C1 segment of cervical spinal cord (tissue), 14 donors: ENCODE measurements around the gene FEN1.

Source experiments
- DNase-seq, 14 donors: peaks; one replicate each; lab custom pipeline; 2025; lab: John Stamatoyannopoulos, UW

FEN1 gene

DNA sequence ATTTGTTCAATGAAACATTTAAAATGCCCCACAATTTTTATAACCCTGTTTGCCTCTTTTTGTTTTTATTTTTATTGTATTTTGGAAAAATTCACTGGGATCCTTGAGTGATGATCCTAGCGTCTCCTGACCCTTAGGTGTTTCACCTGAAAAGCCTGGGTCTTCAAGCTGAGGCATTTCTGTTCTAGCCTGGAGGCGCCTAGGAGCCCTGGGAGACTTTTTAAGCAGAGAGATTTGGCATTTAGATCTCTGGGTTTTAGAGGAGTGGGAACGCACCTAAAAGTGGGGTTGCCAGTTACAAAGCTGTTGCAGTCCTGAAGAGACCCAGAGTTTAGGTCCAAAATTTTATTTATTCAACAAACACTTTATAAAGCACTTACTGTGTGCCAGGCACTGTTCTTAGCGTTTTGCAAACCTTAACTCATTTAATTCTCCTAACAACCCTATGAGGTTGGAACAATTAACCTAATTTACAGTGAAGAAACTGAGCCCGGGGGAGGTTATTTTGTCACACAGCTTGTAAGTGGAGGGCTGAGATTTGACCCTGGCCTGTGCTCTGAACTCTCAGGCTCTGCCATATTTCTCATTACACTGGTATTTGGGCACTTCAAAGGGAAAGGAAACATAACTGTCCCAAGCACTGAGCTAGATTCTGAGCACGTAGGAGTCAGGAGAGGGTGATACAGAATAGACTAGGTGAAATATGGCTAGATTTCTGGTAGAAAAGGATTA is 24.9 kb downstream of the FEN1 start:
- peak in 1 of 14 donors; percentile 19 for DNase-seq

DNA sequence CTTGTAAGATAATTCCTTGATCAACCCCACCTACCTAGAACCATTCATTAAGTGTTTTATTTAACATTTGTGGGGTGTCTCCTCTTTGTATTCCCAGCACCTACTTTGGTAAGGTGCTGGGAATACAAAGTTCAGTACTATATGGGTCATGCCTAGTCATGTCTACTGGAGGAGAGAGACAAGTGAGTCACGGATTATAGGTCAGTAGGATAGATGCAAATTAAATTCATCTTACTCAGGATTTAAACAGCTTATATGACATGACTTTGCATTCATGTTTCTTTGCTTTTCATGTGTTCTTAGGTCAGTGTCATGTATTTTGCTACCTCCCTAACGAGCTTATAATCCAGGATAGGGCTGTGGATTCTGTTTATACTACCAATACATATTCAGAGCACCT is 27.5 kb downstream of the FEN1 start:
- no peak for DNase-seq

- peak in 3 of 14 donors; percentile 57 to 76 (median 69) for DNase-seq
These were observed 34.3 kb downstream of the FEN1 start for GRCh38 chr11:61826930-61827570.

DNA sequence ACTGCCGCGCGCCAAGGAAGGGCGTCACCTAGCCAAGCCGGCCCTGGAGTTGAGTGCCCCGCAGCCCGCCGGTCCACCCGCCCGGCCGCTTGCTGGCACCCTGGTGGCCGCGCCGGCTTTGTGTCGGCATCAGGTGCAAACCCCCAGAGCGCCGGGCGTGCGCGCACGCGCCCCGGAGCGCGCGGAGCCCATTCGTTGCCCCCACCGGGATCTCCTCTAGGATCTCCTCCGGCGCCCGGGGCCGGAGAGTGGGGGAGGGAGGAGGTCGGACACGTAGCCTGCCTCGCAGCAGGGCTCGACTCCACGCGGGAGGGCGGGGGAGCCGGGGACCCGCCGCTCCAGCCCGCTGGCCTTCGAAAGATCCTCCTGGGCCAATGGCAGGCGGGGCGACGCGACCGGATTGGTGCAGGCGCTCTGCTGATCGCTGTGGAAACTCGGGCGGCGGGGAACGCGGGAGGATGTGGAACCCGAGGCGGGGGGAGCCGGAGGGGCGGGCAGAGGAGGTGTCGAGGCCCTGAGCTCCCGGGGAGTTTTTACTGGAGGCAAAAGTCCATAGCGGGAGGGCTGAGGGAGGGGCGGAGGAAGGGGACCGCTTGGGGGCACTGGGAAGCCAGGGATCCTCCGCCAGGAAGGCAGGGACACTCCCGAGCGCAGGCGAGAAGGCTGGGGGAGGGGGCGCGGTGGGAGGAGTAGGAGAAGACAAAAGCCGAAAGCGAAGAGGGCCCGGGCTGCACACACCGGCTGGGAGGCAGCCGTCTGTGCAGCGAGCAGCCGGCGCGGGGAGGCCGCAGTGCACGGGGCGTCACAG is 35.1 kb downstream of the FEN1 start, which contains the start of gene FADS2:
Gene FADS2 (plus strand): TSS at position 730 of the 808 bp plus-strand sequence. CDS start 91 bp downstream, outside the sequence.
- DNase-seq: peak; percentile 28 to 95 (median 87)

- peak in 2 of 14 donors; percentile 51 to 52 for DNase-seq
These were observed 35.6 kb downstream of the FEN1 start for GRCh38 chr11:61828379-61828628.

DNA sequence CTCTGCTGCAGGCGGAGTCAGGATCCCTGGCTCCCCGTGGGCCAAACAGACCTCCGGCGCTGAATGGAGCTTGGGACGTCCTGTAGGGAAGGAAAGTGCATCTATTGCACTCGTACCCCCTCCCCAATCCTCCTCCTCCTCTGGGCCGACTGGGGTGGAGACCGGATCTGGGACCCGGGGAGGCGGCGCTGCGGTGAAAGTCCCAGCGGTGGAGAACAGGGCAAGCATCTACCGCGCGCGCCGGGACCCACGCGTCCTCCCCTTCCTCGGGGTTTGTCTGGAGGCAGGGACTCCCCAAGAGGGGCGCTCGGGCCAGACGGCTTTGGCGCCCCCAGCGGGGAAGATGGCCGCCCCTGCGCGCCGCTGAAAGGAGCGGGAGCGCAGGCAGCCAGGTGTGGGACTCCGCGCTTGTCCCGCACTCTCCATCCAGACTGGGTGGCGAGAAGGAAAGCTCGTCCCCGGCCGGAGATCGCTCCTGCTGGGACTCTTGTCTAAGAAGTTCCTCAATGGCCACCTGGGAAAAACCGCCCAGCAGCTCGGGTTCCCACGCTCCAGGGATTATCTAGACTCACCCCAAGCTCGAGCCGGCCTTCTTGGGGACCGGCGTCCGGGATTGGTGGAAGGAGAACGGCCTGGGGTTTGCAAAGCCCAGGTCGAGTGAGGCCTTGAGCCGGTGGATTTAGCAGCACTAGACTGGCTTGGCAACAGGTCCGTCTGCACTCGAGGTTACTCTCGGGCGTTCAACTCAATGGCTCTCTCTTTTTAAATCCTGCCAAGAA is 36.1 kb downstream of the FEN1 start:
- peak in 8 of 14 donors; percentile 18 to 66 (median 49) for DNase-seq

GRCh38 chr11:61829806-61830205 is 37.1 kb downstream of the FEN1 start:
- no peak for DNase-seq

DNA sequence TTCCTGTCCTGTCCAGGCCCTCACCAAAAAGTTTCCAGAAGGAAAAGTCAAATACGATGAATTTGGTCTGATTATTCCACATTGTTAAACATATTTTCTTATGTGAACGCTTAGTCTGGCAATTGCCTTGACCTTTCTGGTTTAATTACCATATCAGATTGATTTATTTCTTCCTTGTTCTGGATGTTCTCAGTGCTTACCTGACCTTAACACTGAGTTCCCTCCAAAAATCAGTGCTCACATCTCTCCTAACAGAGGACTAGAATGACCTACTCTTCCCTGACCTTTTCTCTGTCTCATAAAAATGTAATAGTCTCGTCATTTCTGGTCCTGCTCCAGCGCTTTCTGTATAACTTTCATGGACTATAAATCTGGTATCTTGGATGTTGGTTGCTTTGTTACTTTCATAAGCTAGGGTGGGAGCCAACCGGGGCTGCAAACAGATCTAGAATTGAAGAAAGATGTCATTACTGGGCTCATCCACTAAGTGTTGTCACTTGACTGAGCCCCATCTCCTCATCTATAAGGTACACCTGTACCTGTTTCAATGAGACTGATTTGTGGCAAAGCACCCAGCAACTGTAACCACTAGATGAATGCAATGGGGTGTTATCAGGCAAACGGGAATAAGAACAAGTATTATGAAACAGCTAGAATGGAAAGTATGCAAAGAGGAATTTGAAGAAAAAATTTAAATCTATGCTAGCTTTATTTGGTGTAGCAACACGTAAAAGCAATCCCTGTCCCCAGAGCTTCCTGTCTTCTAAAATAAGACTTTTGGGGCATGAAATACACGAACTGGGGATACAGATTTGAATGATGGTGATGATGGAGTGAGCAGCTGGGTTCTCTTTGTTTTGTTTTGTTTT is 37.8 kb downstream of the FEN1 start:
- no peak for DNase-seq

- no peak for DNase-seq
These were observed 39.5 kb downstream of the FEN1 start for GRCh38 chr11:61832207-61832606.

DNA sequence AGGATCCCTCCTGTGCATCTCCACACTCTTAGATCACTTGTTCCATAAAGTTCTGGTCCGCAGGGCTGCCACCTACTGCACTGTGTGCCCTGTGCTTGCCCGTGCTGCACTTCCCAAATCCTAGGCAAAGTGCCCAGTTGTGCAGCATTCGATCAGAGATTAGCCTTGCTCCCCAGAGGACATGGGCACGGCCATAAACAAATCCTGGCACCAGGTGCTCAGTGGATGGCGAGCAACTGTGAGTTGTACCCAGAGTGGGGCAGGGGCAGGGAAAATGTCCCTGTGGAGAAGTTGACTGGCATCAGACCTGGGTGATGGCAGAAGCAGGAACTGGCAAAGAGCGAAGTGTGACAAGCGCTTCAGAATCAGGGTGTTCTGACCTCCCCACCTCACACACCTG is 40.0 kb downstream of the FEN1 start:
- DNase-seq: no peak

- no peak for DNase-seq
These were observed 40.8 kb downstream of the FEN1 start for GRCh38 chr11:61833471-61833870.

- no peak for DNase-seq
These were observed 41.2 kb downstream of the FEN1 start for GRCh38 chr11:61833926-61834277.

DNA sequence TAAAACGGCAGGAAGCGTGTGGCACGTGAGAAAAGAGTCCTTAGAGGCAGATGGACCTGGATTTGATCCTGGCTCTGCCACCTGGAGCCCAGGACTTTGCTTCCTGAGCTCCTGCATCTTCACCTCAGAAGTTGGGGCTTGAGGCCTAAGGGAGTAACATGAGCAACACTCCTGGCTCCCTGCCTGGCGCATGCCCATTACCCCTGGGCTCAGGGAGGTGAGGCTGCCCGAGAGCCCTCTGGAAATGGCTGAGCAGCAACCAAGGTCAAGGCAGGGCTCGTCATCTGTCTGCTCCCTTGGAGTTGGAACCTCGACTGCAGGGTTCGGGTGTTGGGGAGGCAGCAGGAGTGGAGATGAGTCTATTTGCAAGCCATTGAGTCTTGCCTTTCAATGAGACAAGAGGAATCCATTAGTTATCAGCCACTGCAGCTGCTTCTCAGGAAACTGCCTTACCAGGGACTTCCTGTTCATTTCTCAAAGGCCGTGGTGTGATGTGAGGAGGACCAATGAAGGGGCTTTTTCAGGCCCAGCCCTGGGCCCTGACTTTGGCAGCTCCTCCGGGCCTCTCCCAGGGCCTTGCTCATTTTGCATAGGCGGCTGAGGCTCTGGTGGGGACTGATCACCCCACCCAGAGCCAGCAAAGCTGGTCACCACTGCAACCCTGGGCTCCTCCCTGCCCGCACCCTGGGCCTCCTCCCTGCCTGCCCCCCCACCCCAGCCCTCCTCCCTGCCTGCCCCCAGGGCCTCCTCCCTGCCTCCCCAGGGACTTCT is 41.8 kb downstream of the FEN1 start:
- peak in 10 of 14 donors; percentile 10 to 78 (median 51) for DNase-seq

GRCh38 chr11:61836193-61836592 is 43.5 kb downstream of the FEN1 start:
- no peak for DNase-seq

DNA sequence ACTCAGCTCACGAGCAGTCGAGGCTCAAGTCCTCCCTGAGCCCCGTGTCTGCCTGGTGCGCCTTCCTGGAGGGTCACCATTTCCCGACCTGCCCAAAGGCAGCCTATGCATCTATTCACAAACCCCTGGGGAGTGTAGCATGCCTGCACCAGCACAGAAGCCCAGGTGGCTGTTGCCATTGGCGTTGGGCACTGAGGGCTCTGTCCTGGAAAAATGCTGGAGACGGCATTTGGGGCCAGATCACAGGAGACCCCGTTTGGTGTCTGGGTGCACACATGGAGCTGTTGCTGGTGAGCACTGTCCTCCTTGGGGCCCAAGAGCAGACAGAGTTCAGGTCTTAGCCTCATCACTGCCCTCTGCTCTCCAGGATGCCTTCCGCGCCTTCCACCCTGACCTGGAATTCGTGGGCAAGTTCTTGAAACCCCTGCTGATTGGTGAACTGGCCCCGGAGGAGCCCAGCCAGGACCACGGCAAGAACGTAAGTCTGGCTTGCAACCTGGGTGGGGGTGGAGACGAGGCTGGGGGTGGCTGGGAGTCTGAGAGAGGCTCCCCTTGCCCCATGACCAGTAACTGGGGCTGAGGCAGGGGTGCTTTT is 44.8 kb downstream of the FEN1 start:
- no peak for DNase-seq

GRCh38 chr11:61838501-61838900 is 45.8 kb downstream of the FEN1 start:
- DNase-seq: no peak

- no peak for DNase-seq
These were observed 46.2 kb downstream of the FEN1 start for GRCh38 chr11:61838921-61839320.

- no peak for DNase-seq
These were observed 47.0 kb downstream of the FEN1 start for GRCh38 chr11:61839742-61840141.

- DNase-seq: no peak
These were observed 47.7 kb downstream of the FEN1 start for GRCh38 chr11:61840371-61840770.
